SKM-1 treated with dmso at 0.1 percent for 144 hours (cell line): ENCODE measurements around the gene CDCA7.
"Not testable (repeated sequence)": the region's sequence is repeated elsewhere in the genome, so short reads cannot be mapped to it uniquely, and the experiment has no call there.

Experiments
- DNase-seq: peaks from one replicate; lab custom pipeline; 2025; ENCODE audit not compliant: unreplicated experiment; lab: John Stamatoyannopoulos, UW

CDCA7 gene

DNA sequence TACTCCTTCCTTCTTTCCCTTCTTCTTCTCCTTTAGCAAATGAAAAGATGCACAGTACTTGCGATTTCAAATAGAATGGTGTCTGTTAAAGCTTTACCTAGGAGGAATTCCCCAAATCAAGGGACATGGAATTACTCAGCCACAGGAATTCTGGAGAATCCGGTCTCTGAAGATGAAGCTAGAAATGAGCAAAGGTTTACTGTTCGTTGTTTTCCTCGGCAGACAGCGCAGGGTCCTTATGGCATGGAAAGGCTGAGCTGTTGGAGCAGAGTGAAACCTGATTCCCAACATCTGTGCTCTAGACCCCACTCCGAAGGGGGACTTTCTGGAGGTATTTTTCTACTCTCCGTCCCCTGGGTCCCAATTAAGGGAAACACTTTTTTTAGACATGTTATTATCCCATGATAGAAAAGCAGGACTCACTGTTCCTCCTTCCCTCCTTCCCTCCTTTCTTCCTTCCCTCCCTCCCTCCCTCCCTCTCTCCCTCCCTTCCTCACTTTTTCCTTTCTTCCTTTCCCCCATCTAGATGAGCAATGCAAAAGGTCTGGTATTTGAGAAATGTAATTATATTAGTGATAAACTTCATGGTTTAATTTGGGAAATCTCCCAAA, 47.1 kb downstream of the CDCA7 start:
- no peak for DNase-seq

DNA sequence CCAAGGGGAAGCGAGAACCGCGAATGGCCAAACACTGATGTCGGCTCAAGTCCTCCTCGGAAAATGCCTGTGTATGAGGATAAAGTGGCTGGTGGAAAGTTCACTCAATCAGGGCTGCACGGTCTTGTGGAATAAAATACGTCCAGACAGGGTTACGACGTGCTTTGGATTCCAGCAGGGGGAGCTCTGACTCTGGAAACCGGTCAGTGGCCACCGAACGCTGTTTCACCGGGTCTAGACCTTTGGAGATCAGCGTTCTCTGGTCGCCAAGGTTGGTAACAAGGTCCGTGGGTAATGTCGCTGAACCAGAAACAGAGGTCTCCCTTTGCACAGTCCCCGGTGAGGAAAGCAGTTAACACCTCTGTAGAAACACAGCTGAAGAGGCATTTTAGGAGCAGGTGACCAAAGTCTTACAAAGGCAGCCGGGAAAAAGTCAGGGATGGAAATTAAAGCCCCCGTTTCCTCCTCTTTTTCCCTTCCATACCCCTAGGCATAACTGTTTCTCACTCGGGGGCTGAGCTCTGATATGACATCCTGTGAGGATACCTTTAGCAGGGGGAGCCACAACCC, 47.8 kb downstream of the CDCA7 start:
- DNase-seq, result peak; percentile 73

DNA sequence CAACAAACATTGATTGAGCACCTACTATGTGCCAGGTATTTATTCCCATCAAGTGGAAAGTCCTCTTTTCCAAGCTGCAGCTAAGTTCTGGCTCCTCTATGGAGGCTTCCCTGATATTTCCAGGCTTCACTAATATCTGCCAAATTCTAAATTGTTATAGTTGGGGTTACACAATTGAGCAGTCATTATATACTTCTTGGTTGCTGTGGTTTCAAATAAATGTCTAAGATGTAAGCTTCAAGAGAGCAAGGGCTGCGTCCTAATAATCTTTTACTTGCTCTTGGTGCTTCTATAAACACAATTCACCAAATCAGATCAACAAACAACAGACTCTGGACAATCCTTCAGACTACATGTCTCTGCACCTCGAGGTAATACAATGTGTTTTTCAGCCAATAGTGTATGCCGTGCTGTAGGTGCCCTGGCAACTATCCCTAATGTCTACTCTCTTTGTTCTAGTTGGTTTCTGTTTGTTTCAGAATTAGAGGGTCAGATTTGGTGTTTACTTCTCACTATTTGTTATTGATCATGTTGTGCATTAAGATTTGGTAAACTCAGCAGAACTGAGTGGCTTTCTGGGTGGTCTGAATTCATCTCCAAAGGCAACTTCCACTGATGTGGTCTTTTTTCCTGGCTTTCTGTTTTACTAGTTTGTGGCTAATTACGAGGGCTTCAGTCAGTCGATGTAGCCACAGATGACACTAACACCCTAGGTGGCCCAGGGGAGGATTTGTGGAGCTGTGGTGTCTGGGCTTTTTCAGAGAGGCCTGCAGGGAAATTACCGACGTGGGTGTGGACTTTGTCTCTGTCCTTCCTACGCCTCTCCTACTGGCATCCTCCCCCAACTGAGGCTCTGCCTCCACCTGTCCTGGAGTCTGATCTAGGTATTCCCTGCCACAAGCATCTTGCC, 50.4 kb downstream of the CDCA7 start:
- no peak for DNase-seq

DNA sequence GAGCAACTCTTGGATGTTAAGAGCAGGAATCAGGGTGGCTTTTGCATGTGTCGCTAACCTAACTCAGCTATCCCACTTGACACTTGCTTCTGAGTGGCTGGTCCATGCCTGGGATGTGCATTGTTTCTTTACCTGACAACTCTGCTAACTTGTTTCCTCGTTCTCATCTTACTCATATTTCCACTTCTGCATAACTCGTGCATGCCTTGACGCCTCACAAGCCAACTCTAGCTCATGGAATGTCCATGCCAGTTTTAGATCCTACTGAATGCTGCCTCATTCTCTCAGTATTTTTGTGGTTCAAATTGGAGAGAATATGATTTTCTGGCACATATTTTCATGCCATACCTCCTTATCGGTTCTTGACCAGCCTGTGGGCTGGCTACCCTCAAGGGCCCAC, 52.5 kb downstream of the CDCA7 start:
- DNase-seq, result no peak

GRCh38 chr2:173407646-173408045, 53.0 kb downstream of the CDCA7 start:
- no peak for DNase-seq

DNA sequence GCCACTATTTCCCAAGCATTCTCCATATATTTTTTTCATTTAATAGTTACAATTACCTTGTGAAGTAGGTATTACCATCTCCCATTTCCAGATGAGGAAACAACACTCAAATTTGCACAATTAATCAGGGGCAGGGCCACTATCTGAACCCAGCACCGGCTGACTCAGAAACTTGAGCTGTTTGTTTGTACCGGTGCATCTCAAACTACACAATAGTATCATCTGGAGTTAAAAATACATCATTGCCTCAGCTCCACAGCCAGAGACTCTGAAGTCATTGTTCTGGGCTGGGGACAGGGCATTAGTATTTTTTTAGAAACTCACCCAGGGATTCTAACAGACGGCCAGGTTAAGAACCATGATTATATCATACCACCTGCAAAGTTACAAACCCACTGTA, 55.9 kb downstream of the CDCA7 start:
- no peak for DNase-seq

- DNase-seq, result peak; percentile 9
Measured at GRCh38 chr2:173412628-173413027, 58.0 kb downstream of the CDCA7 start.

GRCh38 chr2:173414823-173415322, 60.2 kb downstream of the CDCA7 start:
- no peak for DNase-seq

- DNase-seq, result no peak
Measured at GRCh38 chr2:173415431-173416381, 61.0 kb downstream of the CDCA7 start.

GRCh38 chr2:173416415-173417152, 61.9 kb downstream of the CDCA7 start:
- not testable (repeated sequence) for DNase-seq

DNA sequence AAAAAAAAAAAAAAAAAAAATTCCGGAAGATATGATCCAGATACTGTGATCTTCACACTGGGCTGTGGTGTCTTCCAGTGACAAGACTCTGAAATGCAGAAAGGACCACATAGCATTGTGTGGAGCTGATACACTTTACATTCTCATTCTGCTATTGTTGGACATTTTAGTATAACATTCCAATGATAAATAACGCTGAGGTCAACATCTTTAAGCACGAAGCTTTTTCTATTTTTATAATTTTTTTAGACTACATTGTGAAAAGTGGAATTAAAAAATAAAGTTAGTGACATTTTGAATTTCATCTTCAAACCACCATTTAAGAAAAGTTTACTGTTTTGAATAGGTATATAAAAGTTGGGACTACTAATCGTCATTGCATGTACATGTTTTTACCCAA, 62.7 kb downstream of the CDCA7 start:
- DNase-seq, result no peak

GRCh38 chr2:173417802-173418201, 63.1 kb downstream of the CDCA7 start:
- no peak for DNase-seq
